Non-pigmented ciliary epithelial cell (primary cell): ENCODE results near the gene POC1A.

Experiments
- DNase-seq: peaks from one replicate; pipeline ENCODE4 v3.0.0-alpha.2; 2010; ENCODE audit warnings: low read depth

Gene POC1A

GRCh38 chr3:52084954-52085680 lies 69.1 kb downstream of the POC1A start:
- no peak for DNase-seq

GRCh38 chr3:52084216-52084945 lies 69.8 kb downstream of the POC1A start:
- no peak for DNase-seq

DNA sequence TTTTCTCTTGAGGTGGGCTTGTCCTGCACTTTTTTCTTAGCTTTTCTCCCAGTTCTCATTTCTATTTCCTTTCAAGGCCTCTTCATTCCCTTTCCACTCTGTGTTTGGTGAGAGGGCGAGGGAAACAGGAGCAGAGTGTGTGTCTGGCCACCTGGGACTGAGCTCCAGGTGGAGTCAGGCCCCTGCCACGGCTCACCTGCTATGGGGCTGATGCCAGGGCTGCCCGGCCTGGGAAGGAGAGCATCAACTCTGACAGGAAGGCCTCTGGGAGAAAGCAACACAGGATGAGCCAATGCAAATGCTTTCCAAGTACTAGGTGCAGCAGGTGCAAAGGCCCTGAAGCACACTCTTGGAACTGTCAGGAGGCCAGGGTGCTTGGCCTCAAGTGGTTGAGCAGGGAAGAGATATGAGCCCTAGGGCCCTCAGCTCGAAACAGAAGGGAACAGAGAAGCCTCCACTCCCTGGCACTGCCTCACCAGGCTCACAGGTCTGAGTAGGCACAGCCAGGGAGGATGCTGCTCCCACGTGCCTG lies 70.6 kb downstream of the POC1A start:
- DNase-seq = no peak

- DNase-seq = no peak
Measured at GRCh38 chr3:52082951-52083350, 71.3 kb downstream of the POC1A start.

- no peak for DNase-seq
Measured at GRCh38 chr3:52080830-52081719, 73.1 kb downstream of the POC1A start.

- DNase-seq = no peak
Measured at GRCh38 chr3:52079958-52080357, 74.3 kb downstream of the POC1A start.

- DNase-seq = no peak
Measured at GRCh38 chr3:52078781-52079560, 75.3 kb downstream of the POC1A start.

DNA sequence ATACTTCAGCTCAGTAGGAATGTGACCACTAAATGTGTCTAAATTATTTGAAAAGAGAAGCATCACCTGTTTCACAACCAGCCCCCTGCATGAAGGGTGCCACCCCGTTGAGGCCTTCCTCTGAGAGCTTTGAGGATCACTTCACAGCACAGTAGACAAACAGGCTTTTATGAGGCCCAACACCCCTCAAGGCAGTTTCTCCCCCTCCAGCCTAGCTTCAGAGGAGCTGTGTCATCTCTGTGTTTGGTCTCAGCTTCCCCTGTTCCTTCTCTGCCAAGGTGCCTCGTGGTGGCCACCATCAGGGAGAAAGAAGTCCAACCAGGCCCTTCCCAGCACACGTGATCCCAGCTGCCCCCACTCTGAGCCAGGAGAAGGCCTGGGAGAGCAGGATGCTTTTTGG lies 76.3 kb downstream of the POC1A start:
- DNase-seq = no peak

DNA sequence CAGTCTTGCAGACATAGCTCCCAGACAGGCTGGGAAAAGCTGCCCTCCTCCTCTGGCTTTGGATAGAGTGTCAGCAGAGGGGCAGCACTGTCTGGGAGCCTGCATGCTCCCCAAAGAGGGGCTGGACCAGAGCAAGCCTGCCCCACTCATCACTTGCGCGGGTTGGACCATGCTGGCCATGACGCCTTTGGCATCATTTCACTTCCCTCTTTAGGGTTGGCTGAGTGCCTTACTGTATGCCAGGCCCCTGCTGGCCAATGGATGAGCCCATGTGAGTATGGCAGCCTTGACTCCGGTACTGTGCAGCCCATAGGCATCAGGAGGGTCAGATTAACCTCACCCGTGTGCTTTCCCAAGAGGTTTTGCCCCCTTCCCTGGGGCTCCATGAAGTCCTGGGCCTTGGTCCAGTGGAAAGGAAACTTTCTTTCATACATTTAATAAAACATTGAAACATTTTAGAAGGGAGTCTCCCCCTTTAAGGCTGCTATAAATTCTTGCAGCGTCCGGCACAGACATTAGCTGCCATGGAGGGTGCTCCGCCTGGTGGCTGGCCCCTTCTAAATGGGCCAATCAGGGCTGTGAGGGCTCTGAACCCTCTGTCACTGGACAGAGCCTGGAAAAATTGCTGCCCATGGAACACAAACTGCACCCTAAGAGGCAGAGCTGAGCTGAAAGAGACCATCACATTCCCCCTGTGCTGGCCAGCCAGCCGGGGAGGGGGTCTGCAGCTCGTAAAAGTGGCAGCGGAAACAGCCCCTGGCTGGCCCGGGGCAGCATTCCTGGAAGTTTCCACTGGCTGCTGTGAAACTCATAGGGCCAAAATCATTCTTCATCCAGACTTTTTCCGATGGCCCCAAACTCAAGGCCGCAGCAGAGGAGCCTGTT lies 77.1 kb downstream of the POC1A start:
- DNase-seq = no peak

DNA sequence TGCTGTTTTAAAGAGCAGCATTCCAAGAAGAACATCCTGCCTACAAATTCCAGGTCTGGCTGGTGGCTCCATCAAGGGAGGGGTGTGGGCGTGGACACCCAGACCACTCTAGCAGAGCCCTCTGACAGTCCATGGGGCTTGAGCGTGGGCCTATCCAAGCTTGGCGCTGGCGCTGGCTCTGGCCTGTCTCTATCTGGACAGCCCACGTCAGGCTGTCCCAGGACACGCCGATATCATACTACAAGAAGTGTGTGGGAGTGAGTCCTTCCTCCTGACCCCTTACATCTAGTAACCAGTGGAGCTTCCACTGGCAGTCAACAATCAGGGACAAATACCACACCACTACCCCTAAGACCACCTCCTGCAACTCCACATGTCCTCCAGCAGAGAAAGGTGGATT lies 80.7 kb downstream of the POC1A start:
- DNase-seq = no peak

- DNase-seq = no peak
Measured at GRCh38 chr3:52072471-52072870, 81.8 kb downstream of the POC1A start.

- no peak for DNase-seq
Measured at GRCh38 chr3:52072020-52072419, 82.2 kb downstream of the POC1A start.

DNA sequence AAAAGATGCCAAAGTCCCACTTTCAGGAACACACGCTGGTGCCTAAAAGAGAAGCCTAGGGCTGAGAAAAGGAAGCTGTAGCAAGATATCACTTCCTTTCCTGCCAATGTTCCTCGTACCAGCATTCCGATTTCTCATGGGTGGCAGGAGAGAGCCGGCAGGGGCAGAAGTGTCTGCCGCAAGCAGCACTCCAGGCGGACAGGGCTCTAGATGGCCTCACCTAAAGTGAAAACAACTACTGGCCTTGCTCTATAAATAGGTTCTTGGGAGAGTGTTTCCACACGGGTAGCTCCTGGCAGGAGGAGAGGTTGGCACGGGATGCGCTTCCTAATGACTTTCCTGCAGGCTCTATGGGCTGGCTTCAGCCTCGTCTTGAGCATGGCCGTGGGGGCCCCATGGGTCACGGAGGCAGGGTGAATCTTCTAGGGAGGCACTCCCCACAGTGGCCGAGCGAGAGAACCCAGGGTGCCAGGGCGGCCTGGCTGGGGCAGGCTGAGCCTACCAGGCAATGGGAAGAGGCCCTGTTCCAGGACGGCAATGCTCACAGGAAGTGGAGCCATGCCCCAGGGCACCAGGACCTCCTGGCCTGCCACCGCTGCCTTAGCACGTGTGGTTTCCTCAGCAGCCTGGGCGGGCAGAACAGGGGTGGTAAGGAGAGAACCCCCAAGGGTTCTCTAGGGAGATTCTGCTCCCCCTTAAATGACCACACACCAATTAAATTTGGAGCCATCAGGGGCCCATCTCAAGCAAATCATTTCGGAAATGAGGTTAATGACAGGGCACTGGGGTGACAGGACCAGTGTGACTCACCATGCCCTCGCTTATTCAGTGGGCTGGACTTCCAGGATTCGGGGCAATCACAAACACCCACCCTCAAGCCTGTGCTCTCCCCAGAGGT lies 83.2 kb downstream of the POC1A start:
- DNase-seq = no peak

DNA sequence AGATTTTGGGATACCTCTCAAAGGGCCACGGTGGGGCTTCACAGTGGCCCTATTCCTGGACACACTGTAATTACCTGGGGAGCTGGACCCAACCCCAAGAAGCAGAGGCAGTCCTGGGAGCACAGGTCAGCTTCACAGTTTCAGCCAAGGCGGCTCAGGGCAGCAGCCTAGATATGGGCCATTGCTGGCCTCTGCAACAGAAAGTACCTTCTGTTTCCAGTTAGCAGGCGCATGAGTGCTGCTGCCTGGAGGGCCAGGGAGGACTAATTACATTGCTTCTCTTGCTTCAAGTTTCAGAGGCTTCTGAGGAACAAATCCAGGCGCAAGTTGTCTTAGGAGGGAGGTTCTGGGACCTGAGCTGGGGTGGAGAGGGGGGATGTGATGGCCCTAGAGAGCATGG lies 84.4 kb downstream of the POC1A start:
- DNase-seq = no peak

DNA sequence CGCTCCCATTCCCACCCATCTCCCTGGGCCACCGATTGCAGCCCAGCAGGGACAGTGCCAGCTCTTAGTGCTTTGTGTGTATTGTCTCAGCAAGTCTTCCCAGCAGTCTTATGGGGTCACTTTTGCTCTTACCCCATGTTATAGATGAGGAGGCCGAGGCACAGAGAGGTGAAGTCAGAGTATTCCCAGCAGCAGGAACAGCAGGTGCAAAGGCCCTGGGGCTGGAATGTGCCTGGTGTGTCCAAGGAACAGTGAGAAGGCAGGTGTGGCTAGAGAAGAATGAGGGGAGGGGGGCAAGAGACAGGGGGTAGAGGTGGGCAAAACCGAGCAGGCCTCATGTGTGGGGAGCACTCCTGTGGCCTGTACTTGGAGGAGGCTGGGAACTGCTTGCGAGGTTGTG lies 85.1 kb downstream of the POC1A start:
- no peak for DNase-seq

- no peak for DNase-seq
Measured at GRCh38 chr3:52068730-52069129, 85.5 kb downstream of the POC1A start.

DNA sequence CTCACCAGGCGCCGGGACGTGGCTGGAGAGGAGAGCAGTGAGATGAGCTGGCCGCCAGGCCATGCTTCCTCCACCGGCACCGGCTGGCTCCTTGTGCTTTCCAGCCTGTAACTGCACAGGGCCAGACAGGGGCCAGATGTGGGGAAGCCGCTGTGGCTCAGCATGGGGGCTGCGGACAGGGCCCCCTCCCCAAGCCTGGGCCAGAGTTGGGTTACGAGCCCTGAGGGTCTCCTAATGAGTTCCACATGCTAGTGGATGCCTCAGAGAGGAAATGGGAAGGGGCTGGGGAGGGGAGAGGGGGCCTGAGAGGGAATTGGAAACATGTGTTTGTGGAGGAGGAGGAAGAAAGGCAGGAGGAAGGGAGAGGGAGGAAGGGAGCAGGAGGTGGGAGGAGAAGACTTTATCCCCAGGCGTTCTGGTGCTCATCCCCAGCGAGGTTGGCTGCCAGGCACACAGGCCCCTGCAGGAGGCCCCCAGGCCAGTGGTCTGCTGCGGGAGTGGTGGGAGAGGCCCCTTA lies 86.1 kb downstream of the POC1A start:
- DNase-seq = no peak

DNA sequence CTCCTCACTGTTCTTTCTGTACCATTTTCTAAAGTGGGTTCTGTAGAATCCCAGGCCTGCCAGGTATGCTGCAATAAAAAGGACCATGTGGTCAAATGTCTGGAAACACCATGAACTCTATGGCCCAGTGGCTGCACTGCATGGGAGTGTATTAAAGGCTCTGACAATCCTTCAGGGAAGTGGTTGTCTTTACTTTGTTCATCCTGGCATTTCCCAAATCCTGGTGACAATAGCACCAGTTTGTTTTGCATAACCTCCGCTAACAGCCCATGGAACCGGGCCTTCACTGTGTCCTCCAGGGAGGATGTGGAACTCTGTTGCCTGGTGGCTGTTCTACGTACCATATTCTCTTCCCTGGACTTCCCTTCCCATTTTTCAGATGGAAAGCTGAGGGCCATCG lies 86.7 kb downstream of the POC1A start:
- no peak for DNase-seq

- no peak for DNase-seq
Measured at GRCh38 chr3:52067046-52067445, 87.2 kb downstream of the POC1A start.
